ENCODE measurements around the gene ATP2A2. TPM values are rescaled to one million over a fixed set of nuclear protein-coding genes. Genes with fewer than 3 reads are reported as not detected.
A peak's percentile ranks its signal among the peaks of the same experiment; 100 is the strongest.

ATP2A2 gene
- total RNA-seq, 4 donors from 2014 or later = 170 to 231 (median 177) TPM

GRCh38 chr12:110256780-110257431, 24.1 kb upstream of the ATP2A2 start:
- intact Hi-C loops (cut with DNase I) = no loop called here
- H3K27ac ChIP-seq (replicated peaks in 1 of 4) = peak overlapping the region; percentile 28 to 55 (median 50)

GRCh38 chr12:110258466-110258865, 22.6 kb upstream of the ATP2A2 start:
- Histone ChIP-seq H3K27ac (replicated peaks in 1 of 4) (no peak overlapping the region), H3K4me3 (no peak overlapping the region), H3K27me3 (no peaks in the 10 kb centered on the region), H3K4me1 (peaks cover 13 to 27% (median 21%) of the 10 kb centered on the region in 4 donors), H3K9me3 (no peaks in the 10 kb centered on the region), H3K36me3 (no peaks in the 10 kb centered on the region)
- 91% methylated on average over 12 of the region's 12 CpGs for WGBS
- intact Hi-C loops (cut with DNase I) = no loop called here
- DNase-seq (ENCODE audit: extremely low spot score) = no peak
- TF ChIP-seq POLR2A (IDR thresholded peaks at IDR 0.05; ENCODE audit: low read depth) (no peak), POLR2AphosphoS5 (IDR thresholded peaks at IDR 0.05) (no peak), EP300 (IDR thresholded peaks at IDR 0.05) (no peak)
- TF ChIP-seq, protein P1, sequence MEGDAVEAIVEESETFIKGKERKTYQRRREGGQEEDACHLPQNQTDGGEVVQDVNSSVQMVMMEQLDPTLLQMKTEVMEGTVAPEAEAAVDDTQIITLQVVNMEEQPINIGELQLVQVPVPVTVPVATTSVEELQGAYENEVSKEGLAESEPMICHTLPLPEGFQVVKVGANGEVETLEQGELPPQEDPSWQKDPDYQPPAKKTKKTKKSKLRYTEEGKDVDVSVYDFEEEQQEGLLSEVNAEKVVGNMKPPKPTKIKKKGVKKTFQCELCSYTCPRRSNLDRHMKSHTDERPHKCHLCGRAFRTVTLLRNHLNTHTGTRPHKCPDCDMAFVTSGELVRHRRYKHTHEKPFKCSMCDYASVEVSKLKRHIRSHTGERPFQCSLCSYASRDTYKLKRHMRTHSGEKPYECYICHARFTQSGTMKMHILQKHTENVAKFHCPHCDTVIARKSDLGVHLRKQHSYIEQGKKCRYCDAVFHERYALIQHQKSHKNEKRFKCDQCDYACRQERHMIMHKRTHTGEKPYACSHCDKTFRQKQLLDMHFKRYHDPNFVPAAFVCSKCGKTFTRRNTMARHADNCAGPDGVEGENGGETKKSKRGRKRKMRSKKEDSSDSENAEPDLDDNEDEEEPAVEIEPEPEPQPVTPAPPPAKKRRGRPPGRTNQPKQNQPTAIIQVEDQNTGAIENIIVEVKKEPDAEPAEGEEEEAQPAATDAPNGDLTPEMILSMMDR (IDR thresholded peaks at IDR 0.05) = no peak

More at GRCh38 chr12:110256780-110257431, 24.1 kb upstream of the ATP2A2 start:
- Histone ChIP-seq H3K36me3 (no peaks in the 10 kb centered on the region), H3K9me3 (no peaks in the 10 kb centered on the region), H3K4me3 (no peak overlapping the region), H3K27me3 (no peaks in the 10 kb centered on the region), H3K4me1 (peaks cover 20 to 28% (median 25%) of the 10 kb centered on the region in 4 donors)
- WGBS = 57% methylated on average over 7 of the region's 12 CpGs
- no peak for DNase-seq (ENCODE audit: extremely low spot score)
- TF ChIP-seq EP300 (IDR thresholded peaks at IDR 0.05) (no peak), POLR2AphosphoS5 (IDR thresholded peaks at IDR 0.05) (no peak), POLR2A (IDR thresholded peaks at IDR 0.05; ENCODE audit: low read depth) (no peak)
- TF ChIP-seq, protein P1 (IDR thresholded peaks at IDR 0.05) = no peak

DNA sequence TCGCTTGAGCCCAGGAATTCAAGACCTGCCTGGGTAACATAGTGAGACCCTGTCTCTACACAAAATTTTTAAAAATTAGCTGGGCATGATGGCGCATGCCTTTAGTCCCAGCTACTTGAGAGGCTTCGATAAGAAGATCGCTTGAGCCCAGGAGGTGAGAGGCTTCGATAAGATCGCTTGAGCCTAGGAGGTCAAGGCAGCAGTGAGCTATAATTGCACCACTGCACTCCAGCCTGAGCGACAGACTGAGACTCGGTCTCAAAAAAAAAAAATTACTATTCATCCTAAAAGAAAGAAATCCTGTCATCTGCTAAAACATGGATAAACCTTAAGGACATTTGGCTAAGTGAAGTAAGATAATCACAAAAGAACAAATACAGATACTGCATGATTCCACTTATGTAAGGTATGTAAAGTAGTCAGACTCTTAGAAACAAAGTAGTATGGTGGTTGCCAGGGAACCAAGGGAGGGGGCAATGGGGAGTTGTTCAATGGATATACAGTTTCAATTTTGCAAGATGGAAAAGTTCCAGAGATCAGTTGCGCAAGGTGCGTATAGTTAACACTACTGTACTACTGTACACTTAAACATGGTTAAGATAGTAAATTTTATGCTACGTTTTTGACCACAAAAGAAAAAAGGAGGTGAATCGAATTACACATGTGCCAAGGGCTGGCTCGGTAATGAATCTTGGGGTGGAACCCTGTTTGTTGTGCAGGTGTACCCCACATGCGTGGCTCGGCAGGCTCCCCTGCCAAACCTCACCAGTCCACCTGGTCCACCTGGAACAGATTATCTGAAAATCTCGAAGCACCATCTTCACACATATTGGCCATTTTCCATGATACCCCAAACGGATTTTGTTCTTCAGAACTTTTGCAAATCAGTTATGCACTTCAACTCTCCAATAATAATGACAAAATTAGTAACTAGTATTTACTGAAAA, 18.3 kb upstream of the ATP2A2 start:
- Histone ChIP-seq H3K4me3 (no peak overlapping the region), H3K27me3 (no peaks in the 10 kb centered on the region), H3K27ac (replicated peaks in 1 of 4) (no peak overlapping the region), H3K4me1 (peaks cover 15 to 25% (median 21%) of the 10 kb centered on the region in 4 donors), H3K36me3 (no peaks in the 10 kb centered on the region), H3K9me3 (no peaks in the 10 kb centered on the region)
- WGBS = 86% methylated on average over 17 of the region's 17 CpGs
- intact Hi-C loops (cut with DNase I) = no loop called here
- TF ChIP-seq POLR2A (IDR thresholded peaks at IDR 0.05; ENCODE audit: low read depth) = no peak
- TF ChIP-seq POLR2AphosphoS5 (IDR thresholded peaks at IDR 0.05) = no peak
- TF ChIP-seq, protein P1 (IDR thresholded peaks at IDR 0.05) = no peak
- no peak for TF ChIP-seq EP300 (IDR thresholded peaks at IDR 0.05)
- no peak for DNase-seq (ENCODE audit: extremely low spot score)

- Histone ChIP-seq H3K4me3 (peak overlapping the region in 1 of 4 donors; percentile 8), H3K9me3 (no peaks in the 10 kb centered on the region), H3K36me3 (no peaks in the 10 kb centered on the region), H3K27me3 (no peaks in the 10 kb centered on the region), H3K27ac (replicated peaks in 1 of 4) (peak overlapping the region; percentile 62 to 76 (median 64)), H3K4me1 (peaks cover 43 to 58% (median 55%) of the 10 kb centered on the region in 4 donors)
- intact Hi-C loops (cut with DNase I) = loop anchor here (5.0 kb wide), 1 partner anchor 39 kb away; no protein-coding TSS in a partner anchor
- TF ChIP-seq EP300 (IDR thresholded peaks at IDR 0.05) = no peak
- TF ChIP-seq, protein P1 (IDR thresholded peaks at IDR 0.05) = no peak
- TF ChIP-seq POLR2A (IDR thresholded peaks at IDR 0.05; ENCODE audit: low read depth) = no peak
- no peak for TF ChIP-seq POLR2AphosphoS5 (IDR thresholded peaks at IDR 0.05)
- no peak for DNase-seq (ENCODE audit: extremely low spot score)
- WGBS = 58% methylated on average over 5 of the region's 5 CpGs
Observed at GRCh38 chr12:110266381-110266960, 14.6 kb upstream of the ATP2A2 start.
